Neural progenitor cell (in vitro differentiated cells): ENCODE measurements around the gene NDUFS4.

Source experiments
- CTCF ChIP-seq: fragments of 200-600 bp; sonication (generic); IDR thresholded peaks from 2 replicates; pipeline ENCODE4 v1.5.1; 2017; ENCODE audit warnings: antibody characterized with exemption, mild to moderate bottlenecking
- EZH2 ChIP-seq: fragments of 200-600 bp; sonication (generic); IDR thresholded peaks from 2 replicates; pipeline ENCODE4 v1.6.1; 2017; ENCODE audit warnings: antibody characterized with exemption, mild to moderate bottlenecking, moderate library complexity

DNA sequence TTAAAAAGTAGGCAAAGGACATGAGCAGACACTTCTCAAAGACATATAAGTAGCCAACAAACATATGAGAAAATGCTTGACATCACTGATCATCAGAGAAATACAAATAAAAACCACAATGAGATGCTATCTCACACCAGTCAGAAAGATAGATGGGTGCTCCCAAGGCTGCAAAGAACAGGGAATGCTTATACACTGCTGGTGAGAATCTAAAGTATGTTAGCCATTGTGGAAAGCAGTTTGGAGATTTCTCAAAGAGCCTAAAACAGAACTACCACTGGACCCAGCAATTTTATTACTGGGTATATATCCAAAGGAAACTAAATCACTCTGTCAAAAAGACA is 154.2 kb downstream of the NDUFS4 start:
- TF ChIP-seq CTCF = no peak
- TF ChIP-seq EZH2 = no peak
